Neural progenitor cell (in vitro differentiated cells): ENCODE results near the gene NPR3.

ENCODE experiments used
- CTCF ChIP-seq: fragments of 200-600 bp; sonication (generic); IDR thresholded peaks from 2 replicates; pipeline ENCODE4 v1.5.1; 2017; ENCODE audit warnings: antibody characterized with exemption, mild to moderate bottlenecking
- EZH2 ChIP-seq: fragments of 200-600 bp; sonication (generic); IDR thresholded peaks from 2 replicates; pipeline ENCODE4 v1.6.1; 2017; ENCODE audit warnings: antibody characterized with exemption, mild to moderate bottlenecking, moderate library complexity

- no peak for TF ChIP-seq CTCF
- TF ChIP-seq EZH2 = no peak
Measured at GRCh38 chr5:32839106-32839505, 128.0 kb downstream of the NPR3 start.
